Mesothelial cell of epicardium (in vitro differentiated cells): Measurements from ENCODE around the gene SERPINB7. TPM values are rescaled to one million over a fixed set of nuclear protein-coding genes. Genes with fewer than 3 reads are reported as not detected.
"Not testable (repeated sequence)": the region's sequence is repeated elsewhere in the genome, so short reads cannot be mapped to it uniquely, and the experiment has no call there.

Source experiments
- DNase-seq, 2 experiments: peaks; one replicate each; pipeline ENCODE4 v3.0.0; 2021; ENCODE audit warnings: low spot score in 2 of 2; ENCODE audit not compliant: unreplicated experiment in 2 of 2
- H3K27ac Mint-ChIP-seq: 2 replicates; pipeline ENCODE4 v1.8.0; 2021; ENCODE audit warnings: mixed read lengths
- H3K27me3 Mint-ChIP-seq: 2 replicates; pipeline ENCODE4 v1.8.0; 2021; ENCODE audit warnings: low read depth, mixed read lengths
- H3K36me3 Mint-ChIP-seq: 2 replicates; pipeline ENCODE4 v1.8.0; 2021; ENCODE audit warnings: mixed read lengths
- H3K4me1 Mint-ChIP-seq: 2 replicates; pipeline ENCODE4 v1.8.0; 2021; ENCODE audit warnings: mixed read lengths
- H3K4me3 Mint-ChIP-seq: 2 replicates; pipeline ENCODE4 v1.8.0; 2021; ENCODE audit warnings: mild to moderate bottlenecking, moderate library complexity, mixed read lengths
- H3K9me3 Mint-ChIP-seq: 2 replicates; pipeline ENCODE4 v1.8.0; 2021; ENCODE audit warnings: mixed read lengths
- CTCF ChIP-seq: fragments of 200-600 bp; sonication (generic); IDR thresholded peaks from one replicate; pipeline ENCODE4 v1.5.0; 2021; ENCODE audit warnings: antibody characterized with exemption; ENCODE audit not compliant: unreplicated experiment
- total RNA-seq: library from RNA; stranded (reverse); gene quantifications from 3 replicates; pipeline ENCODE4 v1.2.1, GENCODE V29; 2021

SERPINB7 gene
- total RNA-seq, 1 donor from 2014 or later, result 0.40 TPM

DNA sequence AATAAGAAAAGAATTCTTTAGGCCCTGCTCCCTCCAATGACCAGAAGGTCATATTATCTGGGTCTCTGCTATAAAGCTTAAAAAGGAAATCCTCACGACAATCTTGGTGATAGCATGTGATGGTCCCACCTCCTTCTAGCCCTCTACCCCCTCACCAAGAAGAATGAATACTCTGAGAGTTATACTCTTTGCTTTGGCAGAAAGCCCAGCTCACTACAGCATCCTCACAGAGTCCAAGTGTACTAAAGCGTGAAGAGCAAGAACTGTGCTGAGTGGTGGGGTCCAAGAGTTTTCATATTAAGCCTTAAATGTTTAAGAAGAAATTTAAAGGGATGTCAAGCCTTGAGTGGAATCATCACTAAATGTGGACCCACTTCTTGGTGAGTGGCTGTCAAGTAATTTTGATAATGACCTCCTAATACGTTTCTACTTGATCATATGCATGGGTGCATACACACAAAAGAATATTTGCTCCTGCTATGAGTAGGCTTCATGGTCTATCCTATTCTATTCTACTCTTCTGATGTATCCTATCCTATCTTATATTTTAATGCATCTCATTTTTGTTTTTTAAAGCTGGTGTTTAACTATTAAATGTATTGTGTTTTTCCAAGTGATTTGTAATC lies 16.5 kb upstream of the SERPINB7 start:
- Mint-ChIP-seq H3K27ac (no peak overlapping the region), H3K4me3 (no peak overlapping the region), H3K36me3 (peaks cover 4% of the 10 kb centered on the region), H3K9me3 (peaks cover 20% of the 10 kb centered on the region), H3K27me3 (no peaks in the 10 kb centered on the region), H3K4me1 (no peaks in the 10 kb centered on the region)
- no peak for TF ChIP-seq CTCF
- no peak for DNase-seq

GRCh38 chr18:63759786-63760185 lies 15.4 kb upstream of the SERPINB7 start:
- H3K9me3 Mint-ChIP-seq, result peaks cover 19% of the 10 kb centered on the region
- H3K27me3 Mint-ChIP-seq, H3K36me3 Mint-ChIP-seq, H3K27ac Mint-ChIP-seq, DNase-seq, H3K4me3 Mint-ChIP-seq, H3K4me1 Mint-ChIP-seq: not testable (repeated sequence)

DNA sequence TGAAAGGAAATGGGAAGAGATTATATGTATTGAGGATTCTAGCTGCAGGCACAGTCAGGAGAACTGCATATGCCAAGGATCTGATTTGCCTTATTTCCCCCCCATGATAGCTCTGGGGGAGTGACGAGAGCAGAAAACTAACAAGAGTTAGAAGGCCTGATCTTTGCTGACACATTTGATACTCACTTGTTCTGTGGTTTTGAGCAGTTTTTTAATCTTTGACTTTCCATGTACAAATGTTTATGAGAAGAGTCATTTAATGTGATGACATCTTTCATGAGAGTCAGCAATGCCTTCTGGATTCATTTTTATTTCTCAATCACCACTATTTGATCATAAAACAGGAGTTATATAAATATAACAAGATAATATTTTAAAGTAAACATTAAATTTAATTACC lies 12.7 kb upstream of the SERPINB7 start:
- no peak for TF ChIP-seq CTCF
- DNase-seq, result no peak
- Mint-ChIP-seq H3K27me3 (no peaks in the 10 kb centered on the region), H3K4me1 (no peaks in the 10 kb centered on the region), H3K36me3 (peaks cover 4% of the 10 kb centered on the region), H3K9me3 (peaks cover 28% of the 10 kb centered on the region), H3K27ac (no peak overlapping the region), H3K4me3 (no peak overlapping the region)

- Mint-ChIP-seq H3K9me3 (peaks cover 35% of the 10 kb centered on the region), H3K27ac (no peak overlapping the region), H3K27me3 (no peaks in the 10 kb centered on the region), H3K36me3 (peaks cover 4% of the 10 kb centered on the region), H3K4me1 (no peaks in the 10 kb centered on the region), H3K4me3 (no peak overlapping the region)
- no peak for DNase-seq
- no peak for TF ChIP-seq CTCF
Measured at GRCh38 chr18:63763831-63764600, 11.2 kb upstream of the SERPINB7 start.

- H3K4me3 Mint-ChIP-seq, result no peak overlapping the region
- H3K4me1 Mint-ChIP-seq, result no peaks in the 10 kb centered on the region
Measured at GRCh38 chr18:63765837-63766236, 9.4 kb upstream of the SERPINB7 start.

More at GRCh38 chr18:63765837-63766236, 9.4 kb upstream of the SERPINB7 start:
- no peak for TF ChIP-seq CTCF
- H3K36me3 Mint-ChIP-seq, result no peaks in the 10 kb centered on the region
- H3K27ac Mint-ChIP-seq, result no peak overlapping the region
- H3K27me3 Mint-ChIP-seq, result no peaks in the 10 kb centered on the region
- DNase-seq, result no peak
- H3K9me3 Mint-ChIP-seq, result peaks cover 25% of the 10 kb centered on the region
